GM19099 (cell line): ENCODE results near the gene NR2F1-AS1.

Source experiments
- POLR2A ChIP-seq: IDR thresholded peaks from 3 replicates; pipeline ENCODE4 v1.6.1; 2011; ENCODE audit warnings: low read depth; ENCODE audit not compliant: insufficient read length; ENCODE audit errors: extremely low read depth

Gene NR2F1-AS1

GRCh38 chr5:93382188-93382825 lies 198.7 kb downstream of the NR2F1-AS1 start:
- TF ChIP-seq POLR2A, result no peak

GRCh38 chr5:93381057-93381456 lies 200.0 kb downstream of the NR2F1-AS1 start:
- no peak for TF ChIP-seq POLR2A

- TF ChIP-seq POLR2A, result no peak
These were observed 202.9 kb downstream of the NR2F1-AS1 start for GRCh38 chr5:93378073-93378472.

- TF ChIP-seq POLR2A, result no peak
These were observed 209.1 kb downstream of the NR2F1-AS1 start for GRCh38 chr5:93371893-93372292.

- no peak for TF ChIP-seq POLR2A
These were observed 216.6 kb downstream of the NR2F1-AS1 start for GRCh38 chr5:93364378-93364777.

- TF ChIP-seq POLR2A, result no peak
These were observed 220.5 kb downstream of the NR2F1-AS1 start for GRCh38 chr5:93360436-93361088.

- TF ChIP-seq POLR2A, result no peak
These were observed 221.1 kb downstream of the NR2F1-AS1 start for GRCh38 chr5:93359960-93360305.
